Coronary artery (tissue), 2 donors: ENCODE results near the gene CTNNBIP1.
"Not testable (repeated sequence)": the region's sequence is repeated elsewhere in the genome, so short reads cannot be mapped to it uniquely, and the experiment has no call there.

Experiments used
- DNase-seq: peaks from one replicate; pipeline ENCODE4 v3.0.0-alpha.2; 2017; ENCODE audit warnings: low spot score
- H3K27ac ChIP-seq, 2 donors: fragments of 200-600 bp; sonication (generic); one replicate each; pipeline ENCODE4 v1.5.1; 2016 to 2019
- H3K4me3 ChIP-seq: fragments of 200-600 bp; sonication (generic); 2 replicates; pipeline ENCODE4 v1.5.1; 2016; ENCODE audit warnings: mild to moderate bottlenecking, moderate library complexity
- TF ChIP-seq, protein P1 (sequence below): fragments of 200-600 bp; sonication (generic); IDR thresholded peaks from one replicate; pipeline ENCODE4 v1.5.1; 2019; ENCODE audit warnings: antibody characterized with exemption

The CTNNBIP1 gene

DNA sequence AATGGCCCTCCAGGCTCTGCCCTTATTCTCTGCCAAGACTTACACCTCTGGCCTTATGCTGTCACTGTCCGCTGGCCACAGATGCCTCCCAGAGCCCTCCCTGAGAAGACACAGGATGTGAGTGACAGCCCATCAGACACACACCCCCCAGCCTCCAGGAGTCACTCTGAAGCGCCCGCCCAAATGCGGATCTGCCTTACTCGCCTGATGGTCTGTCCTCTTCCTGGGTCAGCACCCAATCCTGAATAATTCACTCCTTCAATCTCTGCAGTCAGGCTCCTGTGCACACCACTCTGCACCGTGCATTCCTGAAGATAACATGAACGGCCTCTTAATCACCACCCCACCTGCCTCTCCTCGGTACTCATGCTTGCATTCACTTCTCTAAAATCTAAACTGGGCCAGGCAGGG is 101.0 kb downstream of the CTNNBIP1 start:
- Histone ChIP-seq H3K27ac (no peak overlapping the region), H3K4me3 (no peak overlapping the region)
- TF ChIP-seq, protein P1, sequence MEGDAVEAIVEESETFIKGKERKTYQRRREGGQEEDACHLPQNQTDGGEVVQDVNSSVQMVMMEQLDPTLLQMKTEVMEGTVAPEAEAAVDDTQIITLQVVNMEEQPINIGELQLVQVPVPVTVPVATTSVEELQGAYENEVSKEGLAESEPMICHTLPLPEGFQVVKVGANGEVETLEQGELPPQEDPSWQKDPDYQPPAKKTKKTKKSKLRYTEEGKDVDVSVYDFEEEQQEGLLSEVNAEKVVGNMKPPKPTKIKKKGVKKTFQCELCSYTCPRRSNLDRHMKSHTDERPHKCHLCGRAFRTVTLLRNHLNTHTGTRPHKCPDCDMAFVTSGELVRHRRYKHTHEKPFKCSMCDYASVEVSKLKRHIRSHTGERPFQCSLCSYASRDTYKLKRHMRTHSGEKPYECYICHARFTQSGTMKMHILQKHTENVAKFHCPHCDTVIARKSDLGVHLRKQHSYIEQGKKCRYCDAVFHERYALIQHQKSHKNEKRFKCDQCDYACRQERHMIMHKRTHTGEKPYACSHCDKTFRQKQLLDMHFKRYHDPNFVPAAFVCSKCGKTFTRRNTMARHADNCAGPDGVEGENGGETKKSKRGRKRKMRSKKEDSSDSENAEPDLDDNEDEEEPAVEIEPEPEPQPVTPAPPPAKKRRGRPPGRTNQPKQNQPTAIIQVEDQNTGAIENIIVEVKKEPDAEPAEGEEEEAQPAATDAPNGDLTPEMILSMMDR: no peak
- DNase-seq: no peak

DNA sequence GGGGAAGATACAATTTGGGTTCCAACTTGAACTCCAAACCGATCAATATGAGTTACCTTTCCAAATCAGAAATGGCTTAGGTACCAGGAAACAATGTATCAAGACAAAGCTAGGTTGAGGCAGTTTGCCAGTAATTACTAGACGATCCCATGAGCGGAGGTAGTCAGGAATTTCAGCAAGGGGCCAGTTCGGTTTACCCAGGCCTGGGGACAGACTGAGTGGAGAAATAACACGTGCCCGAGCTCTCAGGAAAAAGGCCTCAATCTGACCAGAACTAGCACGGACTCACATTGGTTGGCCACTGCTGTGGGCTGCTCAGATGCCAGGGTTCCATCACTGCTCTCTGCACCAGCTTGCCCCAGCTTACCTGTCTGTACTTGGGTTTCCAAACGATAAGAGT is 101.6 kb downstream of the CTNNBIP1 start:
- Histone ChIP-seq H3K27ac (no peak overlapping the region), H3K4me3 (no peak overlapping the region)
- no peak for DNase-seq
- TF ChIP-seq, protein P1: no peak

DNA sequence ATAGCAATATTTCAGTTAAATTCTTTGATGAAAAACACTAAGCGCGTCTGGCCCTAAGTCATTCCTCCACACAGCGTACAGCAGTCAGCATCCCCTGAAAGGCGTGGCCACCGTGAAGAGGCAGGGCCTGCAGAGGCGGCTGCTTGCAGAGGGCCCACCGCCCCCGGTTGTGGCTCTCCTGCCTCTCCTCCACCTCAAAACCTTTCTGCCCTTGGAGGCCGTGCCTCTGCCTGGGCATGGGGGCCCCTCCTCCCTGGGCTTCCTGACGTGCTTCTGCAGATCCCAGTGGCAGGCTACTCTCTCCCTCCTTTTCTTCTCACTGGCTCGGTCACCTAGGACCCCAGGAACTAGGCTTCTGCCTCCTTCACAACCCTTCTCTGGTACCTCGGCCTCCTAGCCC is 102.5 kb downstream of the CTNNBIP1 start:
- no peak for DNase-seq
- TF ChIP-seq, protein P1: no peak
- Histone ChIP-seq H3K27ac (no peak overlapping the region), H3K4me3 (no peak overlapping the region)

DNA sequence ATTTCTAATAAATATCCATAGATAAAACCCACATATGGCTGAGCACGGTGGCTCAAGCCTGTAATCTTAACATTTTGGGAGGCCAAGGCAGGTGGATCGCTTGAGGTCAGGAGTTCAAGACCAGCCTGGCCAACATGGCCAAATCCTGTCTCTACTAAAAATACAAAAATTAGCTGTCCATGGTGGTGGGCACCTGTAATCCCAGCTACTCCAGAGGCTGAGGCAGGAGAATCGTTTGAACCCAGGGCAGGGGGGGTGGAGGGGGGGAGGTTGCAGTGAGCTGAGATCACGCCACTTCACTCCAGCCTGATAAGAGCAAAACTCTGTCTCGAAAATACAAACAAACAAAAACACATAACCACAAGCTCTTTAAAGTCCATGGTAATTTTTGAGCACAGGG is 104.1 kb downstream of the CTNNBIP1 start:
- DNase-seq, H3K4me3 ChIP-seq, H3K27ac ChIP-seq: not testable (repeated sequence)

DNA sequence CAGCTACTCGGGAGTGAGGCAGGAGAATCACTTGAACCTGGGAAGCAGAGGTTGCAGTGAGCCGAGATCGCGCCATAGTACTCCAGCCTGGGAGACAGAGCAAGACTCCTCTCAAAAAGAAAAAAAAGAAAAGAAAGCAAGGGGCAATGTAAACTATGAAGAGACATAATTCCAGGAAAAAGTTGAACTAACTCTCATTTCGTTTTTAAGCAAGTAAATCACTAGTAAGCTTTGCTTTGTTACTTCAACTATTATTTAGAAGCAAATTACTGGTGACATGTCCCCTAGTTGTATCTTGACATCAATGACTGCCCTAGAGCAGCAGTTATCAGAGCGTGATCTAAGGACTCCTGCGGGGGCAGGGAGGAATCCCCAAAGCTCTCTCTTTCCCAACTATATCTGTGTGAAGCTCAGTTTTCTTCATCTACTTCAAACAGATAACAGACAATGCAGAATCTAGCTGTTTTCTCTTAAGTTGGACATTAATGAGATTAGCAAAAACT is 105.0 kb downstream of the CTNNBIP1 start:
- Histone ChIP-seq H3K4me3 (no peak overlapping the region), H3K27ac (no peak overlapping the region)
- DNase-seq: no peak
- TF ChIP-seq, protein P1: no peak

DNA sequence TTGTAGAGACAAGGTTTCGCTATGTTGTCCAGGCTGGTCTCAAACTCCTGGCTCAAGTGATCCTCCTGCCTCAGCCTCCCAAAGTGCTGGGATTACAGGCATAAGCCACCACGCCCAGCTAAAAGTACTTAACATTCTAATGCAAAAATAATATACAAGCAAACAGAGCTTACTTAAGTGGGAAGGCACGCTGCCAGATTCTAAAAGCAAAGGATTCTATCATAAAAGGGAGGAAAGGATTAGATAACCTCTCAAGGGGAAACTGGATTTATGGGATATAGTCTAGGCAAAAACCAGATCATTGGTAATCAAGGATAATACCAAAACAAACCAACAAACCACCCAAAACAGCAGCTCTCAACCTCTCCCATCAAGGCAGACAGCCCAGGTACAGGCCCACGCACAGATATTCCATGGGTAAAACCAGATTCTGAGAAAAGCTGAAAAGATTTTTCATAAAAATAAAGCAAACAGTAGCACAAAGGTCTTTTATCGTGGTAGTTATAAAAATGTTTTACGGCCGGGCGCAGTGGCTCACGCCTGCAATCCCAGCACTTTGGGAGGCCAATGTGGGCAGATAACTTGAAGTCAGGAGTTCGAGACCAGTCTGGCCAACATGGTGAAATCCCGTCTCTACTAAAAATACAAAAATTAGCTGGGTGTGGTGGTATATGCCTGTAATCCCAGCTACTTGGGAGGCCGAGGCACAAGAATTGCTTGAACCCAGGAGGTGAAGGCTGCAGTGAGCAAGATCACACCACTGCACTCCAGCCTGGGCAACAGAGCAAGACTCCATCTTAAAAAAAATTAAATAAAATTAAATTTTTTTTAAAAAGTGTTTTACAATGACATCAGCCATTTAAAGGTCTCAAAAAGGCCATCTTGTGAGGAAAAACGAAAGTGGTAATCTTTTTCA is 106.8 kb downstream of the CTNNBIP1 start:
- not testable (repeated sequence) for DNase-seq, H3K4me3 ChIP-seq, H3K27ac ChIP-seq

DNA sequence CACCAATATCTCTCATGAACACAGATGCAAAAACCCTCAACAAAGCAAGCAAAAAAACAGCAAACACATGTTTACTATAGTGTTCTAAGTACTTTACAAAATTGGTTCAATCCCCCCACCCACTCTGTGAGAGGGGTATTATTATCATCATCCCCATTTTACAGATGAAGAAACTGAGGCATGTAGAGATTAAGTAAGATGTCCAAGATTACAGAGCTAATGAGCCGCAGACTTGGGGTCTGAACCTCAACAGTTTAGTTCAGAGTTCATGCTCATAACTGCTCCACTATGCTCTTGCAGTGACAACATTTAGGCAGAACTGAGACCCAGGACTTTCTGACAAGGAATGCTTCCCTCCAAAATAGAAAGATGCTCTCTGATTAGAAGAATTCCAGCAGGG is 108.2 kb downstream of the CTNNBIP1 start:
- TF ChIP-seq, protein P1: no peak
- no peak overlapping the region for H3K4me3 ChIP-seq
- DNase-seq: no peak
- no peak overlapping the region for H3K27ac ChIP-seq
